ENCODE measurements around the gene CD302.

The CD302 gene

DNA sequence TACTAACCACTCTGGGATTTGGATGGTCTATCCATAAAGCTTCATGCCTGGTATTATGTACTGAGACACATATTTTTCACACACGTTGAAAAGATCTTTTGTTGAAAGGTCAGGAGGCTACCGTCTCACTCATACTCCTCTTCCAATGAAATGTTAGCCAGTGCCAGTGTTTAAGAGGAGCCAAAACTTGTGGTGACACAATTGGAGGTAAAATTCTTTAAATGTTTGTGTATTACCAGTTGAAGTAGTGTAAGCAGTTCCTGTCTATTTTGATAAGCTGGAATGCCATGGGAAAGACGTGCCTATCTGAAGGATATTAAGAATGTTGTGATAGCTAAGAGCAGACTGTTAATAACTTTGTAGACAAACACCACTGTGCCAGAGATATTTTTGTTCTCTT is 53.6 kb downstream of the CD302 start:
- no peak for TF ChIP-seq ZFX (IDR thresholded peaks at IDR 0.05)
- TF ChIP-seq, protein P1, sequence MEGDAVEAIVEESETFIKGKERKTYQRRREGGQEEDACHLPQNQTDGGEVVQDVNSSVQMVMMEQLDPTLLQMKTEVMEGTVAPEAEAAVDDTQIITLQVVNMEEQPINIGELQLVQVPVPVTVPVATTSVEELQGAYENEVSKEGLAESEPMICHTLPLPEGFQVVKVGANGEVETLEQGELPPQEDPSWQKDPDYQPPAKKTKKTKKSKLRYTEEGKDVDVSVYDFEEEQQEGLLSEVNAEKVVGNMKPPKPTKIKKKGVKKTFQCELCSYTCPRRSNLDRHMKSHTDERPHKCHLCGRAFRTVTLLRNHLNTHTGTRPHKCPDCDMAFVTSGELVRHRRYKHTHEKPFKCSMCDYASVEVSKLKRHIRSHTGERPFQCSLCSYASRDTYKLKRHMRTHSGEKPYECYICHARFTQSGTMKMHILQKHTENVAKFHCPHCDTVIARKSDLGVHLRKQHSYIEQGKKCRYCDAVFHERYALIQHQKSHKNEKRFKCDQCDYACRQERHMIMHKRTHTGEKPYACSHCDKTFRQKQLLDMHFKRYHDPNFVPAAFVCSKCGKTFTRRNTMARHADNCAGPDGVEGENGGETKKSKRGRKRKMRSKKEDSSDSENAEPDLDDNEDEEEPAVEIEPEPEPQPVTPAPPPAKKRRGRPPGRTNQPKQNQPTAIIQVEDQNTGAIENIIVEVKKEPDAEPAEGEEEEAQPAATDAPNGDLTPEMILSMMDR (conservative IDR thresholded peaks at IDR 0.05) = no peak

DNA sequence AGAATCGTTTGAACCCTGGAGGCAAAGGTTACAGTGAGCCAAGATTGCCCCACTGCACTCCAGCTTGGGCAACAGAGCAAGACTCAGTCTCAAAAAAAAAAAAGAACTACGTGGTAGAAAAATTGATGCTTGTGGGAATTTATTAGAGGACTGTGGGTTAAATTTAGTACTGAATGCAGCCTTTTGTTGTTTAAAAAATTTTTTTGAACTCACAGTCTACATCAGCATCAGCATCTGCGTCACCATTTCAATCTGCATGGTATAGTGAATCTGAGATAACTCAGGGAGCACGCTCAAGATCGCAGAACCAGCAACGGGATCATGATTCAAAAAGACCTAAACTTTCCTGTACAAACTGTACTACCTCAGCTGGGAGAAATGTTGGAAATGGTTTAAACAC is 55.2 kb downstream of the CD302 start:
- H3K27ac ChIP-seq = no peak overlapping the region
- TF ChIP-seq, protein P1 (conservative IDR thresholded peaks at IDR 0.05) = no peak
- no peak for TF ChIP-seq ZFX (IDR thresholded peaks at IDR 0.05)

More for the DNA sequence above, 53.6 kb downstream of the CD302 start:
- H3K27ac ChIP-seq = no peak overlapping the region

DNA sequence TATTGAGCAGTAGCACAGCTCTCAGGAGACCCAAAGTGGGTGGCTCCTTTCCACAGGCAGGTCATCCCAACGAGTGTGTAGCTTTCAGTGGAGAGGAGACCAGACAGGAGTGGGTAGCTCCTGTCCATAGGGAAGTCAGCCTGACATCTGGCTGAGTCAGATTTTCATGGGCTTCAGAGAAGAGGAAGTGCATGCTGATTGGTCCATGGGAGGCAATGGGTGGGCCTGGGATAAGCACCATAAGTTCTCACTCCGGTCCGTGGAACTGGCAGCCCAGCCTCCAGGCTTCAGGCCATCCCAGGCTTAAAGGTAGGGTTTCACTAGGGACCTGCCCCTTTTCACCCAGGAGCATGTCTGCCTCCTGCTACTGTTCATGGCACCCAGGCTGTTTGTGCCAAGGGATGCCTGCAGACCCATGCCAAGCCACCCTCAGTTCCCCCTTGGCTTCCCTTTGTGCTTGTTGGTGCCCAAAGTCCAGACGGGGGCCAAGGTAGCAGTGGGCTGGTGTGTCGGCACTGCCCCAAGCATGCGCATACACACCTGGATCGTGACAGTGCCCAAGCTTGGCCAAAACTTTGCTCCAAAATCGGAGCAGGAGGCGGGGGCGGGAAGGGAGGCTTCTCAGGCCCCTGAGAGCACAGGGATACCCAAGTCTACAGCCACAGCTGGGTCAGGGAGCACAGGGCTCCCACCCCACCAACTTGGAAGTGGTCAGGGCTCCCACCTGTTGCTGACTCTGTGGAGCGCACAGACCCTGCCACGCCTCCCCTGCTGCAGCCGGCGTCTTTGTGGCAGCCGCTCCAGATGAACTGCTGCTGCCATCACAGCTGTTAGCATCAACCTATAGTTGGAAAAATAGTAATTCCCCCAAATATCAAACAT is 59.3 kb downstream of the CD302 start:
- TF ChIP-seq ZFX (IDR thresholded peaks at IDR 0.05) = no peak
- TF ChIP-seq, protein P1 (conservative IDR thresholded peaks at IDR 0.05) = no peak

DNA sequence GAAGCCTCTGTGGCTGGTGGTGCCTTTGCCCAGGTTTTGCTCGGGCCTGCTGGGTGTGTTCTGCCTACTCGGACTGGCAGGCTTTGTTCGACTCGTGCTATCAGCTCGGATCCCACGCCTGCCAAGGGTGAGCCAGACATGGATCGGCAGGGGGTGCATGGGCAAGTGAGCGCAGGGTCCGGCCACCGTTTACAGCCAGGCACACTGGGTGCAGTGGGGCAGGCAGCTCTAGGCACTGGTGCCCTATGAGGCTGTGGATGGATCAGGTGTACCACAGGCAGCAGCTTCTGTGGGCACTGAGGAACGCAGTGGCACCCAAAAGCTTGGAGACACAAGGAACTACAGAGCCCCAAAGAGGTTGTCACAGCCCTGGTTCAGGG is 60.1 kb downstream of the CD302 start:
- H3K27ac ChIP-seq = no peak overlapping the region
- TF ChIP-seq, protein P1 (conservative IDR thresholded peaks at IDR 0.05) = no peak
- TF ChIP-seq ZFX (IDR thresholded peaks at IDR 0.05) = no peak

More for the DNA sequence above, 59.3 kb downstream of the CD302 start:
- H3K27ac ChIP-seq = no peak overlapping the region

DNA sequence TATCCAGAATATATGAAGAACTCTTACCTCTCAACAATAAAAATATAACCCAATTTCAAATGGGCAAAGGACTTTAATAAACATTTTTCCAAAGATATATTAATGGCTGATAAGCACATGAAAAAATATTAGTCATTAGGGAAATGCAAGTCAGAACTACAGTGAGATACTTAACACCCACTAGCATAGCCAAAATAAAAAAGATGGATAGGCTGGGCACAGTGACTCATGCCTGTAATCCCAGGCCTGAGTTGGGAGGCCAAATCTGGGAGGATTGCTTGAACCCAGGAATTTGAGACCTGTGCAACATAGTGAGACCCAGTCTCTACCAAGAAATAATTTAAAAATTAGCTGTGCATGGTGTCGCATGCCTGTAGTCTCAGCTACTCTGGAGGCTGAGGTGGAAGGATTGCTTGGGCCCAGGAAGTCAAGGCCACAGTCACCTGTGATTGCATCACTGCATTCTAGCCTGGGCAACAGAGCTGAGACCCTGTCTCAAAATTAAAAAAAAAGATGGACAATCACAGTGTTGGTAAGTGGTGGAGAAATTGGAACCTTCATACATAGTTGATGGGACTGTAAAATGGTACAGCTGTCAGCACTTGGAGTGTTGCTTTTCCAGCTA is 60.6 kb downstream of the CD302 start:
- no peak overlapping the region for H3K27ac ChIP-seq
- TF ChIP-seq, protein P1 (conservative IDR thresholded peaks at IDR 0.05) = no peak
- no peak for TF ChIP-seq ZFX (IDR thresholded peaks at IDR 0.05)

DNA sequence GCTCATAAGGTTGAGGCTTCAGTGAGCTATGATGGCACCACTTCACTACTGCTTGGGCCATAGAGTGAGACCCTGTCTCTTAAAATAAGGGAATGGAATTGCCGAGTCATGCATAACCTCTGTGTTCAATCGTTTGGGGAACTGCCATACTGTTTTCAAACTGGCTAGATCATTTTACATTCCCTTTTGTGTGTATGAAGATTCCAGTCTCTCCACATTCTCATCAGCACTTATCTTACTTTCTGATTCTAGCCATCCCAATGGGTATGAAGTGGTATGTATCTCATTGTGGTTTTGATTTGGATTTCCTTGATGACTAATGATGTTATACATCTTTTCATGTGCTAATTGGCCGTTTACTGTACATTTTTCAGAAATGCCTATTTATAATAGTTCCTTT is 62.0 kb downstream of the CD302 start:
- TF ChIP-seq, protein P1 (conservative IDR thresholded peaks at IDR 0.05) = no peak
- TF ChIP-seq ZFX (IDR thresholded peaks at IDR 0.05) = no peak
- H3K27ac ChIP-seq = no peak overlapping the region

DNA sequence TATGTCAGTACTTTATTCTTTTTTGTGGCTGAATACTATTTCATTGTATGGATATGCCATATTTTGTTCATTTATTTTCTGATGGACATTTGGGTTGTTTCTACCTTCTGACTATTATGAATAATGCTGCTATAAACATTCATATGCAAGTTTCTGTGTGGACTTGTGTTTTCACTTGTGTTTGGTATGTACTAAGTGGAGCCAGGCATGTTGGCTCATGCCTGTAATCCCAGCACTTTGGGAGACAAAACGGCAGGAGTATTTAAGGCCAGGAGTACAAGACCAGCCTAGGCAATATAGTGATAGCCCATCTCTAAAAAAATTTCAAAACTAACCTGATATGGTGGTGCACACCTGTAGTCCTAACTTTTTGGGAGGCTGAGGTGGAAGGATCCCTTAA is 62.4 kb downstream of the CD302 start:
- H3K27ac ChIP-seq = no peak overlapping the region
- no peak for TF ChIP-seq ZFX (IDR thresholded peaks at IDR 0.05)
- TF ChIP-seq, protein P1 (conservative IDR thresholded peaks at IDR 0.05) = no peak

All from C4-2B (cell line).